IMR-90 (cell line): ENCODE data around the gene SCAMP1. TPM values are rescaled to one million over a fixed set of nuclear protein-coding genes. Genes with fewer than 3 reads are reported as not detected.

Experiments
- ATAC-seq: fragments of 200-7000 bp; cut with Tn5 transposase; 2 replicates; pipeline ENCODE4 v1.9.1; 2020; ENCODE audit warnings: low read depth, mild to moderate bottlenecking, moderate library complexity
- BruUV-seq: library from RNA; stranded (reverse); fragments of 400-500 nt; replicated peaks from 2 replicates; lab custom pipeline; 2021; lab: Mats Ljungman, UMichigan
- CTCF ChIA-PET: fragments of 300-600 bp; formaldehyde crosslinking; extraction: SDS; loops from one replicate; lab custom pipeline; 2021; ENCODE audit warnings: antibody characterized with exemption; lab: Yijun Ruan, JAX
- POLR2A ChIA-PET: fragments of 300-600 bp; sonication (Branson Sonifier 250); formaldehyde crosslinking; loops from one replicate; lab custom pipeline; 2022; ENCODE audit warnings: antibody characterized with exemption; ENCODE audit not compliant: unreplicated experiment; lab: Charles Lee
- DNase-seq: peaks from one replicate; pipeline ENCODE4 v3.0.0; 2013
- H2AFZ ChIP-seq: replicated peaks from 2 replicates; pipeline ENCODE3; 2013; ENCODE audit warnings: low read length, mild to moderate bottlenecking; ENCODE audit not compliant: poor library complexity
- H2AK5ac ChIP-seq: 2 replicates; pipeline ENCODE4 v1.6.1; 2013; ENCODE audit warnings: low read depth, low read length, inconsistent platforms
- H2AK9ac ChIP-seq: replicated peaks from 2 replicates; pipeline ENCODE3; 2013; ENCODE audit warnings: mild to moderate bottlenecking, low read depth, low read length, moderate library complexity; ENCODE audit not compliant: poor library complexity
- H2BK120ac ChIP-seq: 2 replicates; pipeline ENCODE4 v1.6.1; 2013; ENCODE audit warnings: low read depth, low read length, inconsistent platforms
- H2BK15ac ChIP-seq: 3 replicates; pipeline ENCODE4 v1.6.1; 2013; ENCODE audit warnings: low read depth, low read length, inconsistent platforms
- H2BK20ac ChIP-seq: 2 replicates; pipeline ENCODE4 v1.6.1; 2013; ENCODE audit warnings: low read depth, mild to moderate bottlenecking, inconsistent platforms, low read length, moderate library complexity
- H2BK5ac ChIP-seq: 2 replicates; pipeline ENCODE4 v1.6.1; 2013; ENCODE audit warnings: mild to moderate bottlenecking, low read depth, low read length, inconsistent platforms; ENCODE audit not compliant: poor library complexity, severe bottlenecking
- H3K14ac ChIP-seq: replicated peaks from 2 replicates; pipeline ENCODE4 v1.6.1; 2013; ENCODE audit warnings: low read depth, low read length, inconsistent platforms
- H3K18ac ChIP-seq: 2 replicates; pipeline ENCODE4 v1.6.1; 2013; ENCODE audit warnings: low read depth, low read length, control low read depth
- H3K23ac ChIP-seq: 2 replicates; pipeline ENCODE4 v1.6.1; 2013; ENCODE audit warnings: low read depth, low read length, inconsistent platforms
- H3K27ac ChIP-seq: 2 replicates; pipeline ENCODE4 v1.5.1; 2013; ENCODE audit warnings: mild to moderate bottlenecking, control low read depth, low read length; ENCODE audit not compliant: insufficient read depth
- H3K27me3 ChIP-seq: 2 replicates; pipeline ENCODE4 v1.6.1; 2013; ENCODE audit warnings: low read length; ENCODE audit not compliant: control insufficient read depth, insufficient read depth
- H3K36me3 ChIP-seq: 2 replicates; pipeline ENCODE4 v1.6.1; 2013; ENCODE audit warnings: low read length, mixed read lengths; ENCODE audit not compliant: control insufficient read depth, insufficient read depth
- H3K4ac ChIP-seq: 2 replicates; pipeline ENCODE4 v1.6.1; 2013; ENCODE audit warnings: low read depth, low read length, inconsistent platforms
- H3K4me1 ChIP-seq: 2 replicates; pipeline ENCODE4 v1.6.1; 2013; ENCODE audit warnings: low read length, mixed read lengths; ENCODE audit not compliant: control insufficient read depth, insufficient read depth
- H3K4me2 ChIP-seq: 2 replicates; pipeline ENCODE4 v1.6.1; 2013; ENCODE audit warnings: low read depth, mild to moderate bottlenecking, control low read depth, low read length, moderate library complexity
- H3K4me3 ChIP-seq: 2 replicates; pipeline ENCODE4 v1.5.1; 2013; ENCODE audit warnings: low read depth, mild to moderate bottlenecking, control low read depth, low read length, moderate library complexity; ENCODE audit not compliant: insufficient read depth
- H3K56ac ChIP-seq: 2 replicates; pipeline ENCODE4 v1.6.1; 2013; ENCODE audit warnings: low read length, inconsistent platforms; ENCODE audit not compliant: insufficient read depth; ENCODE audit errors: extremely low read depth
- H3K79me1 ChIP-seq, 2 experiments: 2 replicates each; pipeline ENCODE4 v1.6.1; 2013; ENCODE audit warnings: low read length in 2 of 2, inconsistent platforms in 1 of 2, low read depth in 1 of 2
- H3K9ac ChIP-seq: 2 replicates; pipeline ENCODE4 v1.6.1; 2013; ENCODE audit warnings: low read depth, low read length, control low read depth
- H3K9me1 ChIP-seq: 2 replicates; pipeline ENCODE4 v1.6.1; 2013; ENCODE audit warnings: low read length, inconsistent platforms; ENCODE audit not compliant: insufficient read depth
- H3K9me3 ChIP-seq: 2 replicates; pipeline ENCODE4 v1.6.1; 2013; ENCODE audit warnings: low read length; ENCODE audit not compliant: control insufficient read depth, insufficient read depth
- H4K20me1 ChIP-seq: 2 replicates; pipeline ENCODE4 v1.6.1; 2013; ENCODE audit warnings: low read length, inconsistent platforms; ENCODE audit not compliant: insufficient read depth
- H4K5ac ChIP-seq: 2 replicates; pipeline ENCODE4 v1.6.1; 2013; ENCODE audit warnings: mild to moderate bottlenecking, low read depth, low read length, control low read depth
- H4K8ac ChIP-seq, 2 experiments: 2 replicates each; pipeline ENCODE4 v1.6.1; 2013; ENCODE audit warnings: low read depth in 2 of 2, low read length in 2 of 2, control low read depth in 1 of 2, inconsistent platforms in 1 of 2
- H4K91ac ChIP-seq: 2 replicates; pipeline ENCODE4 v1.6.1; 2013; ENCODE audit warnings: low read depth, low read length, inconsistent platforms; ENCODE audit not compliant: insufficient read depth
- BHLHE40 ChIP-seq: fragments of 150-350 bp; IDR thresholded peaks from 2 replicates; pipeline ENCODE4 v1.6.1; 2016; ENCODE audit warnings: mild to moderate bottlenecking, low read depth, low read length
- RFX5 ChIP-seq: IDR thresholded peaks from 2 replicates; pipeline ENCODE4 v1.8.0; 2012; ENCODE audit warnings: low read depth, mild to moderate bottlenecking, low read length, moderate library complexity
- WGBS, 2 experiments: methylation state at CpG; one replicate each; pipeline versions ENCODE4 v1.1.5 to v1.1.7; 2013; ENCODE audit warnings: missing lambda C conversion rate in 2 of 2; ENCODE audit not compliant: insufficient read length in 1 of 2; ENCODE audit errors: extremely low coverage in 2 of 2; 5-methylcytosine and 5-hydroxymethylcytosine counted together
- dilution Hi-C: fragments of 300-500 bp; cut with HindIII; formaldehyde crosslinking; loops from one replicate; pipeline ENCODE4 v1.14.3; 2018; ENCODE audit warnings: low sequenced_read_pairs; ENCODE audit not compliant: unreplicated experiment
- in situ Hi-C: fragments of 300-500 bp; cut with MboI; formaldehyde crosslinking; loops from 3 replicates; pipeline ENCODE4 v1.14.3; 2019; ENCODE audit warnings: low sequenced_read_pairs, inconsistent platforms, mixed read lengths
- intact Hi-C: fragments of 100-400 bp; cut with micrococcal nuclease; formaldehyde crosslinking; loops from 2 replicates; pipeline ENCODE4 v1.10.0; 2022
- polyA plus RNA-seq, 3 experiments: library from polyadenylated mRNA; depleted of rRNA; stranded (reverse); fragments of >200 nt; gene quantifications; 2 replicates each; pipeline ENCODE4 v1.2.3, GENCODE V29; 2012; ENCODE audit warnings: low replicate concordance in 1 of 3
- total RNA-seq: library from RNA; depleted of rRNA; stranded (reverse); fragments of >200 nt; gene quantifications from 2 replicates; pipeline ENCODE4 v1.2.3, GENCODE V29; 2012

Gene SCAMP1
- total and polyA plus RNA-seq, 2 of the 4 experiments (the other 2 are of a cell fraction), result 13.5 to 114 TPM

- Histone ChIP-seq H3K56ac (no peak overlapping the region), H3K9me3 (no peaks in the 10 kb centered on the region), H4K20me1 (peaks cover 20% of the 10 kb centered on the region; the same call in 1 of the 2 replicates), H3K4me1 (peaks cover 41% of the 10 kb centered on the region), H4K5ac (peak overlapping the region; percentile 21), H3K14ac (peak overlapping the region; percentile 74), H3K27me3 (no peaks in the 10 kb centered on the region), H3K23ac (peak overlapping the region; percentile 74), H2BK15ac (peak overlapping the region; percentile 62; the same call in 1 of the 3 replicates), H3K4ac (peak overlapping the region; percentile 63), H3K79me1 (peaks cover 20 to 56% of the 10 kb centered on the region in 2 experiments), H3K18ac (peak overlapping the region; percentile 33; the same call in 1 of the 2 replicates), H4K8ac (peak overlapping the region; percentile 29 to 32; a peak in 2 of 4 replicates), H2BK5ac (no peak overlapping the region), H3K27ac (0 out of 2 replicates have a peak overlapping the region, but pooled peaks have one; percentile 11), H2BK20ac (0 out of 2 replicates have a peak overlapping the region, but pooled peaks have one; percentile 27), H3K4me2 (peak overlapping the region; percentile 81), H2BK120ac (peak overlapping the region; percentile 11; the same call in 1 of the 2 replicates), H2AK5ac (peak overlapping the region; percentile 78; the same call in 1 of the 2 replicates), H2AK9ac (peak overlapping the region; percentile 63), H4K91ac (peak overlapping the region; percentile 60; the same call in 1 of the 2 replicates), H3K9ac (peak overlapping the region; percentile 41), H3K36me3 (peaks cover 6% of the 10 kb centered on the region; the same call in 1 of the 2 replicates), H3K9me1 (peaks cover 20% of the 10 kb centered on the region), H3K4me3 (peak overlapping the region; percentile 9), H2AFZ (peak overlapping the region; percentile 83)
- no TSS peak for BruUV-seq
- ATAC-seq (peak; percentile 34), DNase-seq (no peak)
- dilution Hi-C loops, result no loop called here
- ChIA-PET POLR2A (no interaction called here), CTCF (no interaction called here)
- intact Hi-C loops, result loop anchor here (5.0 kb wide), 3 partner anchors 82 to 397 kb away; partner anchors contain the start of gene LHFPL2
- in situ Hi-C loops, result loop anchor here (10.0 kb wide), 1 partner anchor 85 kb away; no protein-coding TSS in a partner anchor
- 20% methylated on average over 33 of the region's 61 CpGs; no CpG with 5 or more reads in 1 of the 2 experiments for WGBS, 2 experiments
- TF ChIP-seq BHLHE40, result peak; percentile 58
- no peak for TF ChIP-seq RFX5
Observed at GRCh38 chr5:78509884-78510769, 149.7 kb downstream of the SCAMP1 start.
